WTC11 (cell line): Measurements from ENCODE around the gene PTPRT. TPM values are rescaled to one million over a fixed set of nuclear protein-coding genes. Genes with fewer than 3 reads are reported as not detected.

ENCODE experiments used
- ELF4 ChIP-seq: sonication (generic); formaldehyde crosslinking; IDR thresholded peaks from 2 replicates; pipeline ENCODE4 v1.8.1; 2022; ENCODE audit warnings: low read depth, mild to moderate bottlenecking, moderate library complexity, missing genetic modification reagents
- EMX1 ChIP-seq: fragments of 250-450 bp; sonication (Bioruptor Pico); IDR thresholded peaks from 2 replicates; pipeline ENCODE4 v1.8.0; 2021; ENCODE audit warnings: mild to moderate bottlenecking
- GABPB1 ChIP-seq: sonication (generic); formaldehyde crosslinking; IDR thresholded peaks from 2 replicates; pipeline ENCODE4 v1.8.1; 2023; ENCODE audit warnings: mild to moderate bottlenecking, missing genetic modification reagents
- GRHL2 ChIP-seq: fragments of 250-450 bp; sonication (Bioruptor Pico); IDR thresholded peaks from 2 replicates; pipeline ENCODE4 v1.8.0; 2022; ENCODE audit warnings: mild to moderate bottlenecking, moderate library complexity; ENCODE audit not compliant: insufficient replicate concordance, severe bottlenecking
- HMGA2 ChIP-seq: fragments of 250-450 bp; sonication (Bioruptor Pico); IDR thresholded peaks from 2 replicates; pipeline ENCODE4 v1.4.0; 2021; ENCODE audit warnings: mild to moderate bottlenecking, moderate library complexity
- IRF2 ChIP-seq: sonication (generic); formaldehyde crosslinking; IDR thresholded peaks from 2 replicates; pipeline ENCODE4 v1.8.0; 2022; ENCODE audit warnings: low read depth, missing genetic modification reagents, borderline replicate concordance
- JUN ChIP-seq: sonication (generic); formaldehyde crosslinking; IDR thresholded peaks from 2 replicates; pipeline ENCODE4 v1.8.0; 2023; ENCODE audit warnings: mild to moderate bottlenecking, missing genetic modification reagents
- MYBL2 ChIP-seq: sonication (generic); formaldehyde crosslinking; IDR thresholded peaks from 2 replicates; pipeline ENCODE4 v1.8.1; 2023; ENCODE audit warnings: mild to moderate bottlenecking, moderate library complexity, missing genetic modification reagents
- NFE2L1 ChIP-seq: sonication (generic); formaldehyde crosslinking; IDR thresholded peaks from 2 replicates; pipeline ENCODE4 v1.8.1; 2023; ENCODE audit warnings: missing genetic modification reagents
- TCF7 ChIP-seq: sonication (generic); formaldehyde crosslinking; IDR thresholded peaks from 2 replicates; pipeline ENCODE4 v1.8.0; 2022; ENCODE audit warnings: mild to moderate bottlenecking, low read depth, missing genetic modification reagents, moderate library complexity
- TP53 ChIP-seq: sonication (generic); formaldehyde crosslinking; IDR thresholded peaks from 2 replicates; pipeline ENCODE4 v1.8.1; 2023; ENCODE audit warnings: mild to moderate bottlenecking, missing genetic modification reagents
- ZNF138 ChIP-seq: sonication (generic); formaldehyde crosslinking; conservative IDR thresholded peaks from 2 replicates; pipeline ENCODE4 v1.8.1; 2022; ENCODE audit warnings: mild to moderate bottlenecking, moderate library complexity, missing genetic modification reagents
- total RNA-seq: library from RNA; stranded (reverse); gene quantifications from 3 replicates; pipeline ENCODE4 v1.2.3, GENCODE V29; 2021
- TF ChIP-seq, protein P1 (sequence below): sonication (generic); formaldehyde crosslinking; IDR thresholded peaks from 2 replicates; pipeline ENCODE4 v1.8.1; 2023; ENCODE audit warnings: mild to moderate bottlenecking, moderate library complexity, missing genetic modification reagents
- TF ChIP-seq, protein P2 (sequence below): fragments of 250-450 bp; sonication (Bioruptor Pico); IDR thresholded peaks from 2 replicates; pipeline ENCODE4 v1.9.0; 2021; ENCODE audit warnings: mild to moderate bottlenecking, borderline replicate concordance
- TF ChIP-seq, protein P3 (sequence below): sonication (generic); formaldehyde crosslinking; IDR thresholded peaks from 2 replicates; pipeline ENCODE4 v1.8.1; 2023; ENCODE audit warnings: mild to moderate bottlenecking, missing genetic modification reagents
- TF ChIP-seq, protein P4 (sequence below): fragments of 250-450 bp; sonication (Bioruptor Pico); IDR thresholded peaks from 2 replicates; pipeline ENCODE4 v1.9.0; 2021; ENCODE audit warnings: moderate library complexity, mild to moderate bottlenecking, inconsistent platforms, borderline replicate concordance
- TF ChIP-seq, protein P5 (sequence below): sonication (generic); formaldehyde crosslinking; IDR thresholded peaks from 2 replicates; pipeline ENCODE4 v1.8.0; 2022; ENCODE audit warnings: mild to moderate bottlenecking, missing genetic modification reagents

Gene PTPRT
- total RNA-seq, 1 experiment from 2014 or later: 1.1 TPM

GRCh38 chr20:42744756-42745465 lies 444.8 kb downstream of the PTPRT start (continued):
- TF ChIP-seq, protein P1, sequence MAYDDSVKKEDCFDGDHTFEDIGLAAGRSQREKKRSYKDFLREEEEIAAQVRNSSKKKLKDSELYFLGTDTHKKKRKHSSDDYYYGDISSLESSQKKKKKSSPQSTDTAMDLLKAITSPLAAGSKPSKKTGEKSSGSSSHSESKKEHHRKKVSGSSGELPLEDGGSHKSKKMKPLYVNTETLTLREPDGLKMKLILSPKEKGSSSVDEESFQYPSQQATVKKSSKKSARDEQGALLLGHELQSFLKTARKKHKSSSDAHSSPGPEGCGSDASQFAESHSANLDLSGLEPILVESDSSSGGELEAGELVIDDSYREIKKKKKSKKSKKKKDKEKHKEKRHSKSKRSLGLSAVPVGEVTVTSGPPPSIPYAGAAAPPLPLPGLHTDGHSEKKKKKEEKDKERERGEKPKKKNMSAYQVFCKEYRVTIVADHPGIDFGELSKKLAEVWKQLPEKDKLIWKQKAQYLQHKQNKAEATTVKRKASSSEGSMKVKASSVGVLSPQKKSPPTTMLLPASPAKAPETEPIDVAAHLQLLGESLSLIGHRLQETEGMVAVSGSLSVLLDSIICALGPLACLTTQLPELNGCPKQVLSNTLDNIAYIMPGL (CRISPR knock-in tag): no peak
- TF ChIP-seq, protein P2, sequence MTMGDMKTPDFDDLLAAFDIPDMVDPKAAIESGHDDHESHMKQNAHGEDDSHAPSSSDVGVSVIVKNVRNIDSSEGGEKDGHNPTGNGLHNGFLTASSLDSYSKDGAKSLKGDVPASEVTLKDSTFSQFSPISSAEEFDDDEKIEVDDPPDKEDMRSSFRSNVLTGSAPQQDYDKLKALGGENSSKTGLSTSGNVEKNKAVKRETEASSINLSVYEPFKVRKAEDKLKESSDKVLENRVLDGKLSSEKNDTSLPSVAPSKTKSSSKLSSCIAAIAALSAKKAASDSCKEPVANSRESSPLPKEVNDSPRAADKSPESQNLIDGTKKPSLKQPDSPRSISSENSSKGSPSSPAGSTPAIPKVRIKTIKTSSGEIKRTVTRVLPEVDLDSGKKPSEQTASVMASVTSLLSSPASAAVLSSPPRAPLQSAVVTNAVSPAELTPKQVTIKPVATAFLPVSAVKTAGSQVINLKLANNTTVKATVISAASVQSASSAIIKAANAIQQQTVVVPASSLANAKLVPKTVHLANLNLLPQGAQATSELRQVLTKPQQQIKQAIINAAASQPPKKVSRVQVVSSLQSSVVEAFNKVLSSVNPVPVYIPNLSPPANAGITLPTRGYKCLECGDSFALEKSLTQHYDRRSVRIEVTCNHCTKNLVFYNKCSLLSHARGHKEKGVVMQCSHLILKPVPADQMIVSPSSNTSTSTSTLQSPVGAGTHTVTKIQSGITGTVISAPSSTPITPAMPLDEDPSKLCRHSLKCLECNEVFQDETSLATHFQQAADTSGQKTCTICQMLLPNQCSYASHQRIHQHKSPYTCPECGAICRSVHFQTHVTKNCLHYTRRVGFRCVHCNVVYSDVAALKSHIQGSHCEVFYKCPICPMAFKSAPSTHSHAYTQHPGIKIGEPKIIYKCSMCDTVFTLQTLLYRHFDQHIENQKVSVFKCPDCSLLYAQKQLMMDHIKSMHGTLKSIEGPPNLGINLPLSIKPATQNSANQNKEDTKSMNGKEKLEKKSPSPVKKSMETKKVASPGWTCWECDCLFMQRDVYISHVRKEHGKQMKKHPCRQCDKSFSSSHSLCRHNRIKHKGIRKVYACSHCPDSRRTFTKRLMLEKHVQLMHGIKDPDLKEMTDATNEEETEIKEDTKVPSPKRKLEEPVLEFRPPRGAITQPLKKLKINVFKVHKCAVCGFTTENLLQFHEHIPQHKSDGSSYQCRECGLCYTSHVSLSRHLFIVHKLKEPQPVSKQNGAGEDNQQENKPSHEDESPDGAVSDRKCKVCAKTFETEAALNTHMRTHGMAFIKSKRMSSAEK (CRISPR knock-in tag): no peak
- TF ChIP-seq GABPB1 (CRISPR knock-in tag) (no peak), TP53 (CRISPR knock-in tag) (no peak), HMGA2 (CRISPR knock-in tag) (no peak), ZNF138 (CRISPR knock-in tag) (no peak), IRF2 (CRISPR knock-in tag) (no peak), EMX1 (CRISPR knock-in tag) (no peak), TCF7 (CRISPR knock-in tag) (no peak), MYBL2 (no peak), GRHL2 (CRISPR knock-in tag) (no peak), NFE2L1 (CRISPR knock-in tag) (no peak), ELF4 (CRISPR knock-in tag) (no peak), JUN (no peak)
- TF ChIP-seq, protein P3, sequence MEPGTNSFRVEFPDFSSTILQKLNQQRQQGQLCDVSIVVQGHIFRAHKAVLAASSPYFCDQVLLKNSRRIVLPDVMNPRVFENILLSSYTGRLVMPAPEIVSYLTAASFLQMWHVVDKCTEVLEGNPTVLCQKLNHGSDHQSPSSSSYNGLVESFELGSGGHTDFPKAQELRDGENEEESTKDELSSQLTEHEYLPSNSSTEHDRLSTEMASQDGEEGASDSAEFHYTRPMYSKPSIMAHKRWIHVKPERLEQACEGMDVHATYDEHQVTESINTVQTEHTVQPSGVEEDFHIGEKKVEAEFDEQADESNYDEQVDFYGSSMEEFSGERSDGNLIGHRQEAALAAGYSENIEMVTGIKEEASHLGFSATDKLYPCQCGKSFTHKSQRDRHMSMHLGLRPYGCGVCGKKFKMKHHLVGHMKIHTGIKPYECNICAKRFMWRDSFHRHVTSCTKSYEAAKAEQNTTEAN: no peak
- TF ChIP-seq, protein P4, sequence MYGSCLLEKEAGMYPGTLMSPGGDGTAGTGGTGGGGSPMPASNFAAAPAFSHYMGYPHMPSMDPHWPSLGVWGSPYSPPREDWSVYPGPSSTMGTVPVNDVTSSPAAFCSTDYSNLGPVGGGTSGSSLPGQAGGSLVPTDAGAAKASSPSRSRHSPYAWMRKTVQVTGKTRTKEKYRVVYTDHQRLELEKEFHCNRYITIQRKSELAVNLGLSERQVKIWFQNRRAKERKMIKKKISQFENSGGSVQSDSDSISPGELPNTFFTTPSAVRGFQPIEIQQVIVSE (CRISPR knock-in tag): no peak
- TF ChIP-seq, protein P5, sequence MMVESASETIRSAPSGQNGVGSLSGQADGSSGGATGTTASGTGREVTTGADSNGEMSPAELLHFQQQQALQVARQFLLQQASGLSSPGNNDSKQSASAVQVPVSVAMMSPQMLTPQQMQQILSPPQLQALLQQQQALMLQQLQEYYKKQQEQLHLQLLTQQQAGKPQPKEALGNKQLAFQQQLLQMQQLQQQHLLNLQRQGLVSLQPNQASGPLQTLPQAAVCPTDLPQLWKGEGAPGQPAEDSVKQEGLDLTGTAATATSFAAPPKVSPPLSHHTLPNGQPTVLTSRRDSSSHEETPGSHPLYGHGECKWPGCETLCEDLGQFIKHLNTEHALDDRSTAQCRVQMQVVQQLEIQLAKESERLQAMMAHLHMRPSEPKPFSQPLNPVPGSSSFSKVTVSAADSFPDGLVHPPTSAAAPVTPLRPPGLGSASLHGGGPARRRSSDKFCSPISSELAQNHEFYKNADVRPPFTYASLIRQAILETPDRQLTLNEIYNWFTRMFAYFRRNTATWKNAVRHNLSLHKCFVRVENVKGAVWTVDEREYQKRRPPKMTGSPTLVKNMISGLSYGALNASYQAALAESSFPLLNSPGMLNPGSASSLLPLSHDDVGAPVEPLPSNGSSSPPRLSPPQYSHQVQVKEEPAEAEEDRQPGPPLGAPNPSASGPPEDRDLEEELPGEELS (CRISPR knock-in tag): no peak
